ENCODE results near the gene CFAP97.
"Not testable (repeated sequence)": the region's sequence is repeated elsewhere in the genome, so short reads cannot be mapped to it uniquely, and the experiment has no call there.

CFAP97 gene

DNA sequence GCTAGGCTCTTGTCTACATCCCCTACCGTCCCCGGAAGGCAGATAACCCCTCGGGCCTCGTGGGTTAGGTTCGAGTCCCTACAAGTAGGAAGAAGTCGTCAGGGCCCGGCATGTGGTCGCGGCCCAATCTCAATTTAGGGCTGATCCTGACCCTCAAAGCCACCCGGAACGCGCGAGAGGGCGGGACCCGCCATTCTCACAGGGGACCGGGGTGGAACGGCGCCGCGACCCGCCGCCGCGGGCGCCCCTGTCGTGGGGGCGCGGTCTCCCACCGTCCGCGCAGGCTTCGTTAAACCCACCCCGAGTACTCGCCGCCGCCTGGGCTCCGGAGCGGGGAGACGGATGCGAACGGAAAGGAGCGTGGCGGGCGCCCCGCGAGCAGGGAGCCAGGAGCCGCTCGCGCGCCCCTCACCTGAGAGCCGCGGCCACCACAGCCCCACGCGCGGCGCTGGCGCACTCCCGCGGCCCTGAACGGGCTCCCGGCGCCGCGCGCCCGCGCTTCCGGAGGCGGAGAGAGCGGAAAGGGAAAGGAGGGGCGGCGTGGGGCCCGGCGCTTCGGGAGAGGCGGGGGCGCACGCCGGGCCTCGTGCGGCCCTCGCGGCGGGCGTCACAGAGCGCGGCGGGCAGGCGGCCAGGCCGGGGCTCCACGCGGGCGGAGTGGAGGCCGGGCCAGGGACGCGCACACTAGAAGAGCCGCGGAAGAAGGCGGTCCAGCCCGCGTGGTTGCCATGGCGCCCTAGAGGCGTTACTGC, at the start of gene CFAP97:
Gene CFAP97 (minus strand): TSS at position 515 of the 752 bp plus-strand sequence. CDS start 12,804 bp downstream, outside the sequence.
- DNase-seq, result peak; percentile 69

DNA sequence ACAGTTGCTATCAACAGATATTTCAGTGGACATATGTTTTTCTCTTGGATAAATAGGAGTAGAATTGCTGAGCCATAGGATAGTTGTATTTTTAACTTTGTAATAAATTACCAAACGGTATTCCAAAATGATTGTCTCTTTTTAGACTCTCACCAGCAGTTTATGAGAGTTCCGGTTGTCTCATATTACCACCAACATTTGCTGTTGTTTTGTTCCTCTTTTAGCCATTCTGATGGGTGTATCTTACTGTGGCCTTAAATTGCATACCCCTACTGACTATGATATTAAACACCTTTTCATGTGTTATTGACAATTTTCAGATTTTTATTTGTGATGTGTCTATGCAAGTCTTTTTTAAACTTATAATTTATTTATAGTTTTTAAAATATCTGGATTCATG, 45.3 kb upstream of the CFAP97 start:
- DNase-seq, result peak; percentile 22

DNA sequence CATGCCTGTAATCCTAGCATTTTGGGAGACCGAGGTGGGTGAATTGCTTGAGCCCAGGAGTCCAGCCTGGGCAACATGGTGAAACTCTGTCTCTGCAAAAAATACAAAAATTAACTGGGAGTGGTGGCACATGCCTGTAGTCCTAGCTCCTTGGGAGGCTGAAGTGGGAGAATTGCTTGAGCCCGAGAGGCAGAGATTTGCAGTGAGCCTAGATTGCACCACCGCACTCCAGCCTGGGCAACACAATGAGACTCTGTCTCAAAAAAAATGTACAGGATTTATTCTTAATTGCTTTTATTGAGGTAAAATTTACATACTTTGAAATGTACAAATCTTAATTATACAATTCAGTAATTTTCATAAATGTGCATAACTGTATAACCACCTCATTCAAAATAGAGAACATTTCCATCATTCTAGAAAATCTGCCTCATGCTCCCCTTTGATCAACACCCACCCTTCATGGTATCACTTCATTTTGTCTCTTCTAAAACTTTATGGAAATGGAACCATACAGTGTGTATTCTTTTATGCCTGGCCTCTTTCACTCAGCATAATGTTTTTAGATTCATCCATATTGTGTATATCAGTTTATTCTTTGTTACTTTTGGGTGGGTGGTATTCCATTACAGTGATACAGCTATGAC, 44.7 kb upstream of the CFAP97 start:
- DNase-seq, result no peak

DNA sequence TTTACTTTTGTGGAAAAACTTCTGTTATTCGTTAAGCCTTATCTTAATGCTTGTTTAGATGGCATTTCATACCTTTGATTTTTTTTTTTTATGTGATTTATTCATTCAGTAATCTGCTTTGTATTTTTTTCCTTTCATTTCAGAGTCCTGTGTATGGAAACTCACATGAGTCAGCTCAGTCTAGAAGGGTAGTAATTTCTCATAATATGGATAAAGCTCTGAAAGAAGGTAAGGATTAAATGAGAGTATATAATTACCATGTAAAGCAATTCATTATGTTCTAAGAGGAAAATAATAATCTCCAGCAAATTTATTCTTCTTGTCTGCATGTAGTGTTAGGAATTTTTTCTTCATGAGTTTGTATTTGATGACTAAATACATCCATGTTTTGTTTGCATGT, 43.4 kb upstream of the CFAP97 start:
- DNase-seq, result no peak

DNA sequence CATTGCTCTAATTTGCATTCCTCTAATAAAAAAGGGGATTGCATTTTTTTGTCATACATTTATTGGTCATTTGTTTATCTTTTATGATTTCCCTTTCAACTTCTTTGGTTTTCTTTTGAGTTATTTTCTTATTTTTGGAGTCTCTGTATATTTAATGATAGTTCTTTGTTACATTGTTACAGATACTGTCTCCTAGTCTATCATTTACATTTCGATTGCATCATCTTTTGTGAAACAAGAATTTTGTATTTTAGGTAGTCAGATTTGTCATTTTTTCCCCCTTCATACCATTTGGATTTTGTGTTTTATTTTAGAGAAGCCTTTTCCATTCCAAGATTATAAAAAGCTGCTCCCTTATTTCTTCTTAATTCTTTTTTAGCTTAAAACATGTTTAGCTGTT, 42.7 kb upstream of the CFAP97 start:
- DNase-seq, result no peak

DNA sequence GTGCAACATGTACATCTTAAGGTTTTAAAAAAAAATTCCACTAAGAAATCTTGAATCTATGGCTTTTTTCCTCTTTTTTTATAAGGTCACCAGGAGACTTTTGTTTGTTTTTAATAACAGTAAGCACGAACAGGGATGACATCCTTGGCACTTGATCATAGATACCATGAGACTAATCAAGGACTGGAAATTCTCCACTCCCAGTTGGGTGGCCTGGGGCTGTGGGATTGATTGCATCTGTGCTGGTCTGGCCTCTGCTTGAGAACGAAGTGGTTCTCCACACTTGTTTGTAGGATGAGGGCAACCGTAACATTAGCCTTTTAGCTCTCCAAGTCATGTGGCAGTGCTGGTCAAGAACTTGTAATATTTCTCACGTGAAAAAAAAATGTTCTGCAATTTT, 41.0 kb upstream of the CFAP97 start:
- no peak for DNase-seq

DNA sequence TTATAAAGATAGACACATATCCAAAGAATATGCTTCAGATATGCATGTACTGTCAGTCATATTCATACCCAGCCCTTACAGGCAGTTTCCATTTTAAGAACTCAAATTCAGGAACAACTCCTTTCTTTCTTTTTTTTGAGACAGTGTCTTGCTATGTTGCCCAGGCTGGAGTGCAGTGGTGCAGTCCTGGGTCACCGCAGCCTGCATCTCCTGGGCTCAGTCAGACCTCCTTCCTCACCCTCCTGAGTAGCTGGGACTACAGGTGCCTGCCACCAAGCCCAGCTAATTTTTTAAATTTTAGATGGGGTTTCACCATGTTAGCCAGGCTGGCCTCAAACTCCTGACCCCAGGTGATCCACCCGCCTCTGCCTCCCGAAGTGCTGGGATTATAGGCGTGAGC, 40.1 kb upstream of the CFAP97 start:
- DNase-seq, result no peak

DNA sequence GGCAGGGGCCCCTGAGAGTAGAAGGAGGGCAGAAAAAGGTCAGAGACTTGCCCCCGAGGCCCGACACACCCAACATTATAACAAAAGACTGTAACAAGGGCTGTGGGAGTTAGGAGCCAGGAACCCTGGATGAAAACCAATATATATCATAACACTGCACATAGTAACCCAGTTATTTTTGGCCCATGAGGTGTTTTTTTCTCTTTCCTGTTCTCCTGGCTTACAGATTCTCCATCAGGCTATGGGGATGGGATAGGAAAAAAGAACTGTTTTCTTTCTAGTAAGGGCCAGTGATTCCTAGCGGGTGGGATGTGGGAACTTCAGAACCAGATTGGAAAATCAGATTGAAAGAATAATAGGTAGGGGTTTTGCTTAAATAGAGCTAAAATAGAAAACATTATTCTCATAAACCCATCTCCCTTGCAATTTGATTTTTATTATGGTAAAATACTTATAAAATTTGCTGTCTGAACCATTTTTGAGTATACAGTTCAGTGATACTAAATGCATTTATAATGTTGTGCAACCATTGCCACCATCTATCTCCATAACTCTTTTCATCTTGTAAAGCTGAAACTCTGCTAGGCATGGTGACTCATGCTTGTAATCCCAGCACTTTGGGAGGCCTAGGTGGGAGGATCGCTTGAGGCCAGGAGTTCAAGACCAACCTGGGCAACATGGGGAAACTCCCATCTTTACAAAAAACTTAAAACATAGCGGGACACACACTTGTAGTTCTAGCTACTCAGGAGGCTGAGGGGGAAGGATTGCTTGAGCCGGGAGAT, 39.1 kb upstream of the CFAP97 start:
- DNase-seq, result no peak

DNA sequence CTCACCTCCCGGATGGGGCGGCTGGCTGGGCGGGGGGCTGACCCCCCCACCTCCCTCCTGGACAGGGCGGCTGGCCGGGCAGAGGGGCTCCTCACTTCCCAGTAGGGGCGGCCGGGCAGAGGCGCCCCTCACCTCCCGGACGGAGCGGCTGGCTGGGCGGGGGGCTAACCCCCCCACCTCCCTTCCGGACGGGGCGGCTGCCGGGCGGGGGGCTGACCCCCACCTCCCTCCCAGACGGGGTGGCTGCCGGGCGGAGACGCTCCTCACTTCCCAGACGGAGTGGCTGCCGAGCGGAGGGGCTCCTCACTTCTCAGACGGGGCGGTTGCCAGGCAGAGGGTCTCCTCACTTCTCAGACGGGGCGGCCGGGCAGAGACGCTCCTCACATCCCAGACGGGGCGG, 36.7 kb upstream of the CFAP97 start:
- DNase-seq, result not testable (repeated sequence)

DNA sequence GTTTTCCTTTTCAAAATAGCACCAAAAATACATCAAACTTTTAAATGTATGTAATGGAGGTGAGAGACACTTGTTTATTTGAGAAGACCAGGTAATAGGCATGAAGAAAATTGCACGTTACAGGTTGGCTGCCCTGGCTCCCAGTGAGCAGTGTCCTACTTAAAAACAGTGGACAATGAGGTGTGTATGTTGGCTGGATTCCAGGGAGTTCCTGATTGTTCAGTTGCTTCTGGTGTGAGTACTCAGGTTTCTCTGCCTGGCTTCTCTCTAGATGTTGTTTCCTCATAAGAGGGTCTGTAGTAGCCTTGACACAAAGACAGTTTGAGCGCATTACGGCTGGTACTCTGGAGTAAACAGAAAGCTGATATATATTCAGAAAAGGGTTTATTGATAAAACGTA, 35.0 kb upstream of the CFAP97 start:
- DNase-seq, result no peak

DNA sequence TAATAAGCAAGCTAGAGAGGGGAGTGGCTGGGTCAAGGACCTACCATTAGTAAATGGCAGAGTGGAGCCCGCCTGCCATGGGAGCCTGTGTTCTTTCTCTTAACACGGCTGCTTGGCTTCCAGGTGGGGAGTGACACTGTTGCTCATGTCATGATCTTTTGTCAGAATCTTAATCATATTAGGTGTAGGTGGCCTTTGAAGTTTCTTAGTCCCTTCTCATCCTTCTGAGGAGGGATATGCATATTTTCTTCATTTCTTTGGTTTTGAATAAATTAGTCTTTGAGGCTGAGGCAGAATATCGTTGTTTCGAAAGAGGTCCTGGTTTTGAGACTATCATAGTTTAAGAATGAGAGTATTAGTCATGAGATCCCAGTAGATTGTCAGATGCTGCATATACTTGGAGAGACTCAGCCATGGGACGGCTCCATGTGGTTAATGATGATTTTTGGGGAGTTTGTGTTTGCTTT, 34.4 kb upstream of the CFAP97 start:
- no peak for DNase-seq

DNA sequence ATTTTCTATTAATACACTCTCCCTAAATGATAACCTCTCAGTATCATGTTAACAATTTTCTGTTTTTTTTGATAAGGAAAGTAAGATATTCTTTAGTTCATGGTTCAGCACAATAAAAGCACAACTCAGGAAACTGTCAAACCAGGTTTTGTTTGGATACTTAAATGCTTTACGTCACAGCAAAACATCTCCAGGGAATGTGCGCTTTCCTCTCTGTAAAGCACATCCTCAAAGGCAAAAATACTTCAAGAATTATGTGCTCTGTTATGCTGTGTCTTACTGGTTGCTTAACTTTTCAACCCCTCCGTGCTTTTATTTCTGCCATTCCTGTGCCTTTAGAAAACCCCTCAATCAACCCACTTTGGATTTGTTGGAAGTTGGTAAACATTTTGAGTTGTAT, 33.4 kb upstream of the CFAP97 start:
- no peak for DNase-seq

DNA sequence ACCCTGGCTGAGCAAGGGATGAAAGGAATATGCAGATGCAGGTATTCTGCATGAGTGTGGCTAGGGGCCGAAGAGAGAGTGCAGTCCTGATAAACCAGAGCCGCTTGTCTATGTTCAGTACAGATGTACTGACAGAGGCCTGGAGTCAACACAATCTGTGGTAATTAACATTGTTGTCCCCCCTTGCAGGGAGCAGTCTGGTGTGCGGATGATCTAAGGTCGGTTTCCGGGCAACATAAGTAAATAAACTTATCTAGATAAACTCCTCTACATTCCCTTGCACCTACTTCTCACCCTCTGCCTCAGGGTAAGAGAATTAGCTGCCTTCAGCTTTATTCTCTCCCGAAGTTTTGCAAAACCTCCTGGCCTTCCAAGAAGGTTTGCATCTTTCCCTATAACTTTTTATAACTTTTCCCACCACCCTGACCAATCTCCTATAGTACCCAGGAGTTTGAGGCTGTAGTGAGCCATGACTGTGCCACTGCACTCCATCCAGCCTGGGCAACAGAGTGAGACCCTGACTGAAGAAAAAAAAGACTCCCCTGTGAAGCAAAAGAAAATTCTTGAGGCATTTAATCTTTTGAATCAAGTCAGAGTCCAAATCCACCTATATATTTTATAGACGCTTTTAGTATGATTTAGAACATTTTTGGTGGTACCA, 32.2 kb upstream of the CFAP97 start:
- no peak for DNase-seq

DNA sequence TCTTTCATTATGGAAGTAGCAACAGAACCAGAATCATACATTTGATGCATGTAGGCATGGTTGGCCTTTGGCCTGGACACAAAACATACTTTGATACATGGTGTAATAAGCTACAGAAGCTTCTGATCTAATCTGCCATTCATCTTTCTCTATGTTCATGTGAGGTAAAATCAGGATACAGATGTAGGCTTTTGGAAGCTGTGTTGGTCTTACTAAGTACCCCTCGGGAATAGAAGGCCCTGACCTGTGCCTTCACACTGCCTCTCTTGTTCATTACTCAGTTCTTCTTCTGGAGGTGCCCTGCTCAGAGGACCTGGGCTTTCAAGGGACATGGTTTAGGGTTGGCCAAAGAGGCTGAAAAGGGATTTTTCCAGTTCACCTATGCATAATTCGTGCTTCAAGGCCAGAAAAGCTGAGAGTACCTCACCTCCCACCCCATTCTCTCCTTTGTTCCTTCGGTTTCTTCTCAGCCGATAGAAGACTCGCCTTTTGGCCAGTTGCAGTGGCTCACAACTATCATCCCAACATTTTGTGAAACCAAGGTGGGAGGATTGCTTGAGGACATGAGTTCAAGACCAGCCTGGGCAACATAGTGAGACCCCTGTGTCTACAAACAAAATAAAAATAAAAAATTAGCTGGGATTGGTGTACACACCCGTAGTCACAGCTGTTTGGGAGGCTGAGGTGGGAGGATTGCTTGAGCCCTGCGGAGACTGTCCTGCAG, 31.5 kb upstream of the CFAP97 start:
- no peak for DNase-seq

DNA sequence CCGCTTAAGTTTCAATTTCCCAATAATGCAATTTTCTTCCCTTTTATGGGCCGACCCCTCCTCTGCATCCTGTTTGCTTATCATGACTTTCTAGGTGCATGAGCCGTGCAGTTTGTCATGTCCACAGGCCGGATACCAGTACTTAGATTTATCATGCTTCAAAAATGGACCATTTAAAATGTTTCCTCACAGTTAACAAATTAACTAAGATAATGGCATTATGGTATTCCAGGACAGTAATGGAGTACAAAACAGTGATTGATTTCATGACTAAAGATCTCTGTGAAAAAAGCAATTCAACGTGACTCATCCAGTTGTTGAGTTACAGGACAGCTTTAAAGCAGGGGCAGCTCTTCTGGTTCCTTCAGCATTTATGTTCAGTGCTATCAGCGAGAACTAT, 28.6 kb upstream of the CFAP97 start:
- no peak for DNase-seq

DNA sequence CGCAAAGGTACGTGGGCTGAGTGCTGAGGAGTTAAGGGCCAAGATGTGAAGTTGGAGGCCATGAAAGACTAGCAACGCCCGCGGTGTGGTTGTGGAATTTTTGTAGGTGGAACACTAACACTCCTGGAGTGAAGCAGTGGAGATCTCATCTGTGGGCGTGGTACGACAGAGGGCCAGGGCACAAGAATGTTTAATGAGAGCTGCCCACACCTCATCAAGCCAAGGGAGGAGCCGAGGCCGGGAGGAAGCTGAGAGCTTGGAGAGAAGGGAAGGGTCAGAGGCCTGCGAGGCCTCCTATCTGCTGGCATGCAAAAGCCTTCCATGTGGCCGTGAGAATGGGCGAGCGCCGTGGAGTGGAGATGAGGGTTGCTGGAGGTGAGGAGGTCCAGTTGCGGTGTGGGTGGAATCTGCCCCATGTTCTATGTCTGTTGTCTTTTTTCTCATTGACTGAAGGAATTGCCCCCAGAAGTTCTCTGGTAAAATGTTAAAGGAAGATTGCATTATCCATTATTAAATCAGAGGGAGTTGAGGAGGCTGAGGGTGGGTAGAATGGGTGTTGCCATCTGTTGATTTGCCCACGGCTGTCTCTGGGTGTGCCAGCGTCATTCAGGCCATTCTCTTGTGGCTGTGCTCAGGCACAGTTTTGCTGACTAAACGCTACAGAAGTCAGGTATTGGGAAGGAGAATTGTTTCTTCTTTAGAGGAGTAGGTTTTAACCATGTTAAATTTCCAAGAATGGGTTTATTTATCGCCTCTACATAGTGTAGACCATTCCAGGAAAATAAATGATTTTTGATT, 25.4 kb upstream of the CFAP97 start:
- DNase-seq, result no peak

DNA sequence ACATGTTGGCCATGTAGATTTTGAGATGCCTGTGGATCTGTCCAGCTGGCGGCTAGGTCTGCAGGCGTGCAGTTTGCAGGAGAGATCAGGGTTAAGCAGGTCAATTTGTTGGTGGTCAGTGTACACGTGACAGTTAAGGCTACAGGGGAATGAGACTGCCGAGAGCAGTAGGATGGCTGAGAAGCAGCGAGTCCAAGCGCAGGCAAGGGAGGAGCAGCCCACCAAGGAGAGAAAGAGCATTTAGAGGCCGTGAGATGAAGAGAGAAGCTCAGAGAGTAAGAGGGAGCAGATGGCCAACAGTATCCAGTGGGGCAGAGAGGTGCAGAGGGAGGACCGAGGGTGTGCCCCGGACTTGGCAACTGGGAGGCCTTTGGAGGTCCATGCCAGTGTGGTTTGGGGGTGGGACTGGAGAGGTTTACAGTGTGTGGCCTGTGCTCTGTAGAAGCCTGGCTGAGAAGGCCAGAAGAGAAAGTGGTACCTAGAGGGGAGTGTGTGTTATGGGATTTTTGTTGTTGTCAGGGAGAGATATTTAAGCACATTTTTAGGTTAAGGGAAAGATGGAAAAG, 24.0 kb upstream of the CFAP97 start:
- no peak for DNase-seq

DNA sequence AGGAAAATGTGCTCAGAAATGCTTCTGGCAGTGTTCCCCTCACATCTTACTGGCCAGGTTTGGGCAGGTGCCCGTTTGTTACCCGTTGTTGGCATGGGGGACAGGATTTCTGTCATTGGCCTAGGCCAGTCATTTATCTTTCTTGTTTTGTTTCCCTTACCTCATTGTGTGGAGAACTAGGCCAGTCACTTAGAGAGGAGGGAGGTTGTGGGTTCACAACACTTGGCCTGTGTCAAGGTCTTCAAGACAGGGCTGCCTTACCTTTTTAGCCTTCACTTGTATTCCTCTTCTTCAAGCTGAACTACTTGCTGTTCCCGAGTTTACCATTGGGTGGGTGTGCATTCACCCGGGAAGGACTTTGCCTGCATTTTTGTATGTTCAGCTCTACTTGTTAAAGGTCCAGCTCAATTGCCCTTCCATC, 23.3 kb upstream of the CFAP97 start:
- DNase-seq, result no peak

DNA sequence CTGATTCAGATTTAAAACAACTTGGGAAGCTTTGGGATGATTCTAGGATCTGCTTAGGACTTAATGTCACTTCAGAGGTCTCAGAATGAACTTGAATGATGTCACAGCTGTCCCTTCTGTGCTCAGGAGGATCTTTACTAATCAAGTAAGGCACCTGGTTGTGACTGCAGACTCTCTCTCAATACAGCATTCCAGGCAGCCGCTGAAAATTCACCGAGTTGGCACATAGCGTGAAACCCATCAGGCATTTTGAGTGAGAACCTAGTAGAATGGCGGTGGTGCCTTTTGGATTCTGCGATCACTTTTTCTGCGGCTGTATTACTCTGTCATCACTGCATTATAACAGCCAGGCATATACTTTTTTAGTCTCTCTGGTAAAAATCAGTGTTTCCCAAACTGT, 22.1 kb upstream of the CFAP97 start:
- no peak for DNase-seq

DNA sequence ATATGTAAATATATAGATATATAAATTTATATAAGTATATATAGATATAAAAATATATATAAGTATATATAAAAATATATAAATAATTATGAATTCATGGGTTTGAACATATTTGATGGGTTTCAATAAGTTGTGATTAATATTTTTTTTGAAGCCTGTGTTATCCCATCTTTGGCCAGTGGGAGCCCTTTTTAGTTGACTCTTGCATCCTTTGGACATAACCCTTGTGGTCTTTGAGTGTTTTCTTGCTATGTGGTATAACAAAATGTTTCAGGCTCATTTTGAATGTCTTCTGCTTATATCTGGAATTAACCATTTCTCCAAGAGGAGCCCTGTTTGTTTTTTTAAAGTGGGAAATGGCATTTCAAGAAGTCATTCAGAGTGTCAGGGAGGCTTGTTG, 20.8 kb upstream of the CFAP97 start:
- DNase-seq, result peak; percentile 6

DNA sequence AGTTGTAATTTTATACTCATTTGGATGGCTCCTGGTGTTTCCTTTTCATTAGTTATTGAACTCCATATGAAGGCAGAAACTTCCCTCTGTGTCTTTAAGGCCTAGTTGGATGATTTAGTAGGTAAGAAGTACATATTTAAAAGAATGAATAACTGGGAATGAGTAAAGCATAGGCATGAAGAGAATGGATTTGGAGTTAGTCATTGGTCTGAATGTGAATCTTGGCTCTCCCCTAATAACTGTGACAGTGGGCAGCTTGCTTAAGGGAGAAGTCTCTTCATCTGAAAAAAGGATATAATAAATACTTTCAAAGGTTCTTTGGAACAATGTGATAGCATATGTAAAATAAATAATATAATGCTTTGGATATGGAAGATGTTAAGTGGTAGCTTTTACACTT, 18.8 kb upstream of the CFAP97 start:
- no peak for DNase-seq
